Endothelial cell of umbilical vein (primary cell): ENCODE data around the gene LARGE1. TPM values are rescaled to one million over a fixed set of nuclear protein-coding genes. Genes with fewer than 3 reads are reported as not detected.

Source experiments
- BruUV-seq: library from RNA; stranded (reverse); fragments of 400-500 nt; replicated peaks from 2 replicates; lab custom pipeline; 2021; lab: Mats Ljungman, UMichigan
- CTCF ChIA-PET: fragments of 300-600, 350-600 bp; sonication (Branson Sonifier 250); formaldehyde crosslinking; loops from one replicate; lab custom pipeline; 2021; ENCODE audit warnings: antibody characterized with exemption, inconsistent platforms; lab: Charles Lee
- POLR2A ChIA-PET: fragments of 300-600, 350-600 bp; sonication (Branson Sonifier 250); formaldehyde crosslinking; loops from one replicate; lab custom pipeline; 2021; ENCODE audit warnings: antibody characterized with exemption, inconsistent platforms; lab: Charles Lee
- DNase-seq: peaks from one replicate; pipeline ENCODE4 v3.0.0-alpha.2; 2011; ENCODE audit warnings: low read depth, low spot score
- FAIRE-seq: peaks from 2 replicates; lab custom pipeline; 2011; peaks lifted over from hg19 to GRCh38; lab: Jason Lieb, UNC
- H2AFZ ChIP-seq: 2 replicates; pipeline ENCODE4 v1.6.0; 2012; ENCODE audit warnings: low read depth, low read length, control low read depth, inconsistent platforms
- H3K27ac ChIP-seq: 2 replicates; pipeline ENCODE4 v1.5.1; 2011; ENCODE audit warnings: low read depth, mild to moderate bottlenecking, control low read depth, low read length, moderate library complexity; ENCODE audit not compliant: insufficient read depth
- H3K27me3 ChIP-seq, 2 experiments: 2 replicates each; pipeline versions ENCODE4 v1.6.0 to v1.6.1; 2011; ENCODE audit warnings: low read length in 2 of 2, mixed read lengths in 1 of 2; ENCODE audit not compliant: control insufficient read depth in 2 of 2, insufficient read depth in 2 of 2
- H3K36me3 ChIP-seq, 2 experiments: 2 replicates in 1 of 2; 3 replicates in 1 of 2; pipeline ENCODE4 v1.5.1; 2011; ENCODE audit warnings: low read length in 2 of 2, mild to moderate bottlenecking in 1 of 2, moderate library complexity in 1 of 2; ENCODE audit not compliant: control insufficient read depth in 2 of 2, insufficient read depth in 2 of 2; ENCODE audit errors: extremely low read depth in 1 of 2
- H3K4me1 ChIP-seq: 3 replicates; pipeline ENCODE4 v1.5.1; 2011; ENCODE audit warnings: mild to moderate bottlenecking, low read length; ENCODE audit not compliant: control insufficient read depth, insufficient read depth; ENCODE audit errors: extremely low read depth
- H3K4me2 ChIP-seq: 2 replicates; pipeline ENCODE4 v1.6.1; 2011; ENCODE audit warnings: low read length, control low read depth, mixed read lengths; ENCODE audit not compliant: insufficient read depth
- H3K4me3 ChIP-seq, 3 experiments: fragments of 200-600 bp in 1 of 3; sonication (generic), shearing (Covaris generic) in 1 of 3; replicated peaks in 1 of 3; 2 replicates each; pipeline ENCODE4 v1.5.1; 2011 to 2016; ENCODE audit warnings: control low read depth in 3 of 3, low read length in 3 of 3, mild to moderate bottlenecking in 2 of 3, inconsistent platforms in 1 of 3, low read depth in 1 of 3, moderate library complexity in 1 of 3; ENCODE audit not compliant: insufficient read depth in 1 of 3
- H3K79me2 ChIP-seq: 2 replicates; pipeline ENCODE4 v1.6.0; 2012; ENCODE audit warnings: low read length, inconsistent platforms; ENCODE audit not compliant: control insufficient read depth, insufficient read depth
- H3K9ac ChIP-seq: replicated peaks from 2 replicates; pipeline ENCODE3; 2011; ENCODE audit warnings: low read length, control low read depth; ENCODE audit not compliant: insufficient read depth; ENCODE audit errors: extremely low read depth
- H3K9me1 ChIP-seq: replicated peaks from 3 replicates; pipeline ENCODE4 v1.6.0; 2011; ENCODE audit warnings: mild to moderate bottlenecking, low read length; ENCODE audit not compliant: control insufficient read depth, insufficient read depth; ENCODE audit errors: extremely low read depth
- H3K9me3 ChIP-seq: replicated peaks from 2 replicates; pipeline ENCODE4 v1.5.1; 2012; ENCODE audit warnings: low read length, inconsistent platforms; ENCODE audit not compliant: control insufficient read depth, insufficient read depth
- H4K20me1 ChIP-seq: replicated peaks from 2 replicates; pipeline ENCODE3; 2011; ENCODE audit warnings: mild to moderate bottlenecking, low read length; ENCODE audit not compliant: control insufficient read depth, insufficient read depth; ENCODE audit errors: extremely low read depth
- CTCF ChIP-seq, 2 donors: IDR thresholded peaks; 1 replicate in 1 of 2; 2 replicates in 1 of 2; pipeline ENCODE4 v1.5.1; 2011; ENCODE audit warnings: low read length in 2 of 2, mild to moderate bottlenecking in 2 of 2, moderate library complexity in 2 of 2, control low read depth in 1 of 2, inconsistent platforms in 1 of 2, low read depth in 1 of 2; ENCODE audit not compliant: insufficient read depth in 1 of 2; ENCODE audit errors: extremely low read depth in 1 of 2
- EZH2 ChIP-seq: IDR thresholded peaks from 2 replicates; pipeline ENCODE4 v1.6.1; 2012; ENCODE audit warnings: borderline replicate concordance, low read depth, mild to moderate bottlenecking, moderate library complexity, low read length, inconsistent platforms; ENCODE audit not compliant: severe bottlenecking
- FOS ChIP-seq: IDR thresholded peaks from 2 replicates; pipeline ENCODE4 v1.6.1; 2011; ENCODE audit warnings: mild to moderate bottlenecking, low read length, moderate library complexity, borderline replicate concordance; ENCODE audit not compliant: insufficient read depth
- GATA2 ChIP-seq: IDR thresholded peaks from 2 replicates; pipeline ENCODE4 v1.7.0; 2011; ENCODE audit warnings: low read depth, mild to moderate bottlenecking, moderate library complexity, mixed read lengths, low read length; ENCODE audit not compliant: insufficient read length, insufficient read depth
- JUN ChIP-seq: IDR thresholded peaks from 2 replicates; pipeline ENCODE4 v1.6.1; 2011; ENCODE audit warnings: borderline replicate concordance, low read depth; ENCODE audit not compliant: insufficient read length, insufficient read depth
- MYC ChIP-seq: IDR thresholded peaks from one replicate; pipeline ENCODE4 v1.6.1; 2011; ENCODE audit warnings: mild to moderate bottlenecking, low read depth, low read length
- POLR2A ChIP-seq: IDR thresholded peaks from 2 replicates; pipeline ENCODE4 v1.6.1; 2012; ENCODE audit warnings: low read depth, mild to moderate bottlenecking, control low read depth, low read length
- POLR2AphosphoS5 ChIP-seq: IDR thresholded peaks from 2 replicates; pipeline ENCODE4 v1.6.1; 2012; ENCODE audit warnings: low read depth, mild to moderate bottlenecking, control low read depth, low read length, moderate library complexity; ENCODE audit not compliant: insufficient read depth
- dilution Hi-C: fragments of 300-500 bp; cut with MboI; formaldehyde crosslinking; loops from one replicate; pipeline ENCODE4 v1.15.0; 2019; ENCODE audit warnings: low sequenced_read_pairs; ENCODE audit not compliant: extremely low pct_ligation_motif_present
- intact Hi-C: fragments of 100-400 bp; cut with micrococcal nuclease; formaldehyde crosslinking; loops from one replicate; pipeline ENCODE4 v1.10.0; 2022
- polyA plus RNA-seq, 4 experiments: library from polyadenylated mRNA; depleted of rRNA in 3 of 4; stranded (reverse) in 3 of 4; unstranded in 1 of 4; fragments of >200 nt; gene quantifications; 2 replicates each; pipeline versions ENCODE4 v1.2.1 to v1.2.3, GENCODE V29; 2011 to 2012; ENCODE audit warnings: missing spikeins in 1 of 4
- total RNA-seq: library from RNA; stranded (reverse); gene quantifications from 2 replicates; pipeline ENCODE4 v1.2.3, GENCODE V29; 2021
- TF ChIP-seq, protein P1 (sequence below): IDR thresholded peaks from 2 replicates; pipeline ENCODE4 v1.6.1; 2011; ENCODE audit not compliant: insufficient read depth, insufficient read length

LARGE1 gene
- total and polyA plus RNA-seq, 2 donors (not counting 3 experiments of a cell fraction or from before 2014, with no cell fraction given), result 0.95 to 4.4 TPM

GRCh38 chr22:33472462-33473344 lies 447.6 kb downstream of the LARGE1 start:
- H2AFZ ChIP-seq, result no peak overlapping the region
- H3K9me1 ChIP-seq, result no peaks in the 10 kb centered on the region
- BruUV-seq, result no TSS peak
- DNase-seq (no peak), FAIRE-seq (no peak)
- H3K4me3 ChIP-seq, result no peak overlapping the region
- H3K27me3 ChIP-seq, result no peaks in the 10 kb centered on the region
- H3K79me2 ChIP-seq, result no peaks in the 10 kb centered on the region
- no peaks in the 10 kb centered on the region for H3K36me3 ChIP-seq
- peaks cover 3% of the 10 kb centered on the region for H3K9me3 ChIP-seq
- no peaks in the 10 kb centered on the region for H4K20me1 ChIP-seq
- no peaks in the 10 kb centered on the region for H3K4me1 ChIP-seq
- no peak overlapping the region for H3K27ac ChIP-seq
- POLR2A ChIA-PET, result no interaction called here
- CTCF ChIA-PET, result no interaction called here
- no peak overlapping the region for H3K9ac ChIP-seq
- intact Hi-C loops (no loop called here), dilution Hi-C loops (no loop called here)
- TF ChIP-seq FOS (no peak), JUN (no peak), MYC (no peak), POLR2AphosphoS5 (no peak), EZH2 (no peak), CTCF (IDR thresholded peaks at IDR 0.05; ENCODE audit: extremely low read depth in 1 of 2, insufficient read depth in 1 of 2, low read depth in 1 of 2, low read length in 2 of 2) (no peak), GATA2 (no peak), POLR2A (no peak)
- TF ChIP-seq, protein P1, sequence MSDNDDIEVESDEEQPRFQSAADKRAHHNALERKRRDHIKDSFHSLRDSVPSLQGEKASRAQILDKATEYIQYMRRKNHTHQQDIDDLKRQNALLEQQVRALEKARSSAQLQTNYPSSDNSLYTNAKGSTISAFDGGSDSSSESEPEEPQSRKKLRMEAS, result no peak
- no peak overlapping the region for H3K4me2 ChIP-seq
